GM10266 (cell line): ENCODE results near the gene RYR1.

Source experiments
- DNase-seq: peaks from one replicate; pipeline ENCODE4 v3.0.0; 2012; ENCODE audit errors: extremely low spot score
- CTCF ChIP-seq: IDR thresholded peaks from 2 replicates; pipeline ENCODE4 v1.5.1; 2012; ENCODE audit warnings: mild to moderate bottlenecking, low read depth; ENCODE audit not compliant: control insufficient read depth, insufficient read depth; ENCODE audit errors: missing control alignments

RYR1 gene

DNA sequence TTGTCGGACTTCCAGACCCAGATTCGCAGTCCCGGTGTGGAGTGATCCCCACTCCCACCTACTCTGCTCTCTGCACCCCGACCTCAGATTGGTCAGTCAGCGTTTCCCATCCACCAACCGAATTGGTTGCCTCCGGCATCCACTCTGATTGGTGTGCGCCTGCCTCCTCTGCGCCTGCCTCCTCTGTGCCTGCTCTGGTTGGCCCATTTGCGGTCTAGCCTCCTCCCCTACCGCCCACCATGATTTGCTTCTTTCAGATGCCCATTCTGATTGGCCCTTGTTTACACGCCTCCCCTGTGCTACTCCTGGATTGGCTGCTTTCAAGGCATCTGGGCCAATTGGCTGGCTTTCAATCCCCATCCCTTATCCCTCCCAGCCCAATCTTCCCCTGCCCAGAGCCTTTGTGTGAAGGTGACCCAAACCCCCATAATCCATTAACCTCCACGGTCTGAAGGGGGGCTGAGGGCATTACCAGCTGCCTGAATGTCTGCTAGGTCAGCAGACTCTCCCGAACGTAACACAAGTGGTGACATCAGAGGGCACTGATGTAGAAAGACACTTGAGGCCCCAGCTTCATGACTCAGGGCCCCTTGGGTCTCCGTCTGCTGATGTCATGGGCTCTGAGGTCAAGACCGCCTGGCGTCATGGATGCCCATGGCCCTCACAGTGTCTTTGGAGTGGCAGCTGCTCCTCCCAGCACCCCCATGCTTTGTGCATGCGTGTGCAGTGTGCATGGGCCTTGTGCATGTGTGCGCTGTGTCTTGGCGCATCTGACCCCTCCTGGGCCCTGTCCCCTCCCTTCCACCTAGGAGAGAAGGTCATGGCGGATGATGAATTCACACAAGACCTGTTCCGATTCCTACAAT is 103.8 kb downstream of the RYR1 start:
- TF ChIP-seq CTCF = no peak
- DNase-seq = no peak

DNA sequence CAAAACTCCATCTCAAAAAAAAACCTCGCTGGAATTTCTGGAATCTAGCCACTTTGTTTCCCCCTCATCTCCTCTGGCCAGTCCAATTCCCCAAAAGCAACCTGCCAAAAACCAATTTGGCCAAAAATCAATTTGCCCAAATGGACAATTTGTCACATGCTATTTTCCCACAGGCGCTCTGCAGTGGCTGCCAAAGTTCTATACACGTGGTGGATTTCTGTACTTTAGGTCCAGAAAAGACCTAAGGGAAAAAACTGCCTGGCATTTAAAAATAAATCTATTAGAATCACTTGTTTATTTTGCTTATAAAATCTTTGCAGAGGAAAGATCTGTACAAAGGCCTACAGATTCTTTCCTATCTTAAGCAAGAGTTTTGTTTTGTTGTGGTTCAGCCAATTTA is 104.9 kb downstream of the RYR1 start:
- DNase-seq = no peak
- no peak for TF ChIP-seq CTCF

- DNase-seq = no peak
- no peak for TF ChIP-seq CTCF
Measured at GRCh38 chr19:38538793-38539528, 105.5 kb downstream of the RYR1 start.

- no peak for DNase-seq
- TF ChIP-seq CTCF = no peak
Measured at GRCh38 chr19:38539751-38540150, 106.3 kb downstream of the RYR1 start.

- TF ChIP-seq CTCF = no peak
- no peak for DNase-seq
Measured at GRCh38 chr19:38542040-38542439, 108.5 kb downstream of the RYR1 start.

- DNase-seq = no peak
- TF ChIP-seq CTCF = no peak
Measured at GRCh38 chr19:38543286-38543806, 109.9 kb downstream of the RYR1 start.
